ENCODE results near the gene TMC6.
A peak's percentile ranks its signal among the peaks of the same experiment; 100 is the strongest.

The TMC6 gene

DNA sequence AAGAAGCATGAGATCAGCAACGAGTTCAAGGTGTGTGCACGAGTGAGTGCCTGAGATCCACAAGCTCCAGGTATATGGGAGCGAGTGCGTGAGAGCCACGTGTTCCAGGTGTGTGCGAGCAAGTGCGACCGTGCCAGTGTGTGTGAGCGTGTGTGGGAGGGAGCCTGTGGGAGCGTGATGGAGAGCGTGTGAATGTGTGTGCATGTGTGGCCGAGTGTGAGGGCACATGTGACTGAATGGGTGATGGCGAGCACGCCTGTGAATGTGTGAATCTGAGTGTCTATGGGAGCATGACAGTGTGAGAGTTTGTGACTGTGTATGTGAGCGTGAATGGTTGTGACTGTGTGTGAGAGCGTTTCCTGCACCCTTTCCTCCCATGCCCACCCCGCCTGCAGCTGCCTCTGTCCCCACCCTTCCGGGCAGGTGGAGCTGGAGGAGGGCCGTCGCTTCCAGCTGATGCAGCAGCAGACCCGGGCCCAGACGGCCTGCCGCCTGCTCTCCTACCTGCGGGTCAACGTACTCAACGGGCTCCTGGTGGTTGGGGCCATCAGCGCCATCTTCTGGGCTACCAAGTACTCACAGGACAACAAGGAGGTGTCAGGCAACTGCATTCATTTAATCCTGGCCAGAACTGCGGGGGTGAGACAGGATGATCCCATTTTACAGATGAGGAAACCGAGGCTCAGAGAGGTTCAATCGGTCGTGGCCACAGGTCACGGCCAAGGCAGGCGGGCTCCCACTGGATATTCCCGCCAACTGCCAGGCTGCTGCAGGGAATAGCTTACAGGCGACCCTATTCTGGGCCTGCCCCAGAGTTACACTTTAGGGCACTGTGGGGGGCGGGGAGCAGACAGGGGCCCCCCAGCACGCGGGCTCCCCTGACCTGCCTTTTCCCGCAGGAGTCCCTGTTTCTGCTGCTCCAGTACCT lies 5.7 kb upstream of the TMC6 start:
- Histone ChIP-seq H4K91ac (ENCODE audit: low read length) (peak overlapping the region; percentile 2), H3K4me1 (ENCODE audit: control insufficient read depth, insufficient read depth, low read depth, low read length) (peaks cover 31% of the 10 kb centered on the region), H2BK5ac (ENCODE audit: low read depth, low read length, poor library complexity, severe bottlenecking) (no peak overlapping the region), H3K27ac (ENCODE audit: low read length, poor library complexity, severe bottlenecking) (no peak overlapping the region), H2BK15ac (ENCODE audit: low read depth, poor library complexity, severe bottlenecking) (no peak overlapping the region), H3K4ac (ENCODE audit: low read depth in 1 of 2, low read length in 2 of 2) (no peak overlapping the region), H3K4me2 (ENCODE audit: low read length, poor library complexity, severe bottlenecking) (no peak overlapping the region), H2BK120ac (ENCODE audit: low read depth, low read length) (no peak overlapping the region), H3K9ac (ENCODE audit: low read length) (no peak overlapping the region), H3K27me3 (ENCODE audit: control insufficient read depth in 1 of 2, insufficient read depth in 1 of 2, low read length in 2 of 2) (peaks cover 8 to 82% of the 10 kb centered on the region in 2 experiments), H3K18ac (ENCODE audit: low read depth in 1 of 2, low read length in 2 of 2) (no peak overlapping the region), H3K4me3 (ENCODE audit: insufficient read depth in 1 of 2, low read depth in 1 of 2, low read length in 2 of 2) (no peak overlapping the region), H3K23ac (ENCODE audit: low read length in 2 of 2) (no peak overlapping the region), H2AK5ac (ENCODE audit: low read length, severe bottlenecking) (no peak overlapping the region), H3K9me3 (ENCODE audit: control insufficient read depth, low read length) (no peaks in the 10 kb centered on the region), H2AFZ (ENCODE audit: low read depth, low read length) (no peak overlapping the region), H3K14ac (ENCODE audit: low read length in 2 of 2) (peak overlapping the region in 1 of 2 experiments; percentile 53), H3K36me3 (ENCODE audit: control insufficient read depth in 1 of 2, insufficient read depth in 2 of 2, low read depth in 1 of 2, low read length in 2 of 2) (no peaks in the 10 kb centered on the region), H3K79me1 (replicated peaks; ENCODE audit: low read length, poor library complexity, severe bottlenecking) (no peaks in the 10 kb centered on the region), H2BK12ac (ENCODE audit: low read length in 2 of 2) (no peak overlapping the region), H4K8ac (ENCODE audit: low read length) (no peak overlapping the region)
- WGBS, result 64% methylated on average over 35 of the region's 39 CpGs
- DNase-seq, result no peak

DNA sequence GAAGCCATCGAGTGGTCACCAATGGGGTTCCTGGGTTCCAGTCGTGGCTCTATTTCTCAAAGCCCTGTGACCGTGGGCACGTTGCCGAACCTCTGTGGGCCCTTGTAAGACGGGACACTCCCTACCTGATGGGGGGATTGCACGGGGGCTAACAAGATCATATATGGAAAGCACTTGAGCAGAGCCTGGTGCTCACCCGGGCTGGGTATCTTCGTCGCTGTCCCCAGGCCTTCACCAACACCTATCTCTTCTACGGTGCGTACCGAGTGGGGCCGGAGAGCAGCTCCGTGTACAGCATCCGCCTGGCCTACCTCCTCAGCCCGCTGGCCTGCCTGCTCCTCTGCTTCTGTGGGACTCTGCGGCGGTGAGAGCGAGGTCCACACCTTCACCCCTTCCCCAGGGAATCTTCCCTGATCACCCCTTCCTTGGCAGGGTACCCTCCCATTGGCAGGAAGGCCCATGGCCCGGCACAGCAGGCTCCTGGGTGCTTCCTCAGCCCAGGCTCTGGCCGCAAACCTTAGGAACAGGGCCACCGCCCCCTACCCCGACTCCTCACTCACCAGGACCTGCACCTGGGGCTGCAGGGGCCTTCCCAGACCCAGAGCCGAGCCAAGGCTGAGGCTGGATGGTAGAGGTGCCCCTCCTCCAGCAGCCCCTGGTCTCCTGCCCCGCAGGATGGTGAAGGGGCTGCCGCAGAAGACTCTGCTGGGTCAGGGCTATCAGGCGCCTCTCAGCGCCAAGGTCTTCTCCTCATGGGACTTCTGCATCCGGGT lies 4.8 kb upstream of the TMC6 start:
- no peak overlapping the region for H4K8ac ChIP-seq (ENCODE audit: low read length)
- H3K4me1 ChIP-seq (ENCODE audit: control insufficient read depth, insufficient read depth, low read depth, low read length), result peaks cover 32% of the 10 kb centered on the region
- DNase-seq, result no peak
- no peak overlapping the region for H2BK120ac ChIP-seq (ENCODE audit: low read depth, low read length)
- no peak overlapping the region for H4K91ac ChIP-seq (ENCODE audit: low read length)
- WGBS, result 93% methylated on average over 30 of the region's 30 CpGs
- H3K14ac ChIP-seq (ENCODE audit: low read length in 2 of 2), result no peak overlapping the region
- no peak overlapping the region for H2BK5ac ChIP-seq (ENCODE audit: low read depth, low read length, poor library complexity, severe bottlenecking)
- H3K18ac ChIP-seq (ENCODE audit: low read depth in 1 of 2, low read length in 2 of 2), result no peak overlapping the region
- no peak overlapping the region for H3K4ac ChIP-seq (ENCODE audit: low read depth in 1 of 2, low read length in 2 of 2)
- no peaks in the 10 kb centered on the region for H3K9me3 ChIP-seq (ENCODE audit: control insufficient read depth, low read length)
- H2BK15ac ChIP-seq (ENCODE audit: low read depth, poor library complexity, severe bottlenecking), result peak overlapping the region; percentile 26
- H3K27me3 ChIP-seq (ENCODE audit: control insufficient read depth in 1 of 2, insufficient read depth in 1 of 2, low read length in 2 of 2), result peaks cover 8 to 87% of the 10 kb centered on the region in 2 experiments
- H3K4me2 ChIP-seq (ENCODE audit: low read length, poor library complexity, severe bottlenecking), result no peak overlapping the region
- H3K23ac ChIP-seq (ENCODE audit: low read length in 2 of 2), result no peak overlapping the region
- no peaks in the 10 kb centered on the region for H3K36me3 ChIP-seq (ENCODE audit: control insufficient read depth in 1 of 2, insufficient read depth in 2 of 2, low read depth in 1 of 2, low read length in 2 of 2)
- no peak overlapping the region for H2AFZ ChIP-seq (ENCODE audit: low read depth, low read length)
- H3K9ac ChIP-seq (ENCODE audit: low read length), result no peak overlapping the region
- H2AK5ac ChIP-seq (ENCODE audit: low read length, severe bottlenecking), result no peak overlapping the region
- no peak overlapping the region for H3K4me3 ChIP-seq (ENCODE audit: insufficient read depth in 1 of 2, low read depth in 1 of 2, low read length in 2 of 2)
- peak overlapping the region in 1 of 2 experiments; percentile 49 for H2BK12ac ChIP-seq (ENCODE audit: low read length in 2 of 2)
- H3K27ac ChIP-seq (ENCODE audit: low read length, poor library complexity, severe bottlenecking), result no peak overlapping the region
- H3K79me1 ChIP-seq (replicated peaks; ENCODE audit: low read length, poor library complexity, severe bottlenecking), result no peaks in the 10 kb centered on the region

DNA sequence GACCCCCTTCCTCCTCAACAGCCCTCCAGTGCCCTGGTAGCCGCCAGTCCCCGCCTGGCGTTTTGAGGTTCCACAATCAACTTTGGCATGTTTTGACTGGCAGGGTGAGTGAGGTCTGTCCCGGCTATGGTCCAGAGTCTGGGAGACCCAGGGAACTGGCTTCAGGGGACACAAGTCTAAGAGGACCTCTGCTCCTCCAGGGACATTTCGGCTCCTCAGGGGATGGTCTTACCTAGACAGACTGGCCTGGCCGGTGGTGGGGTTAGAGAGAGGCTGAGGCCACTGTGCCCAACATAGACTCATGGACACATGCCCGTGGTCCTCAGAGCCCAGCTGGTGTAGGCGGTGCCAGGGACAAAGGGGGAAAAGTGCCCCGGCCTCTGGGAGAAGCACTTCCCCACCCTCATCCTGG lies 4.2 kb upstream of the TMC6 start:
- no peak overlapping the region for H2BK120ac ChIP-seq (ENCODE audit: low read depth, low read length)
- 90% methylated on average over 9 of the region's 9 CpGs for WGBS

More for the DNA sequence above, 4.2 kb upstream of the TMC6 start:
- Histone ChIP-seq H2BK15ac (ENCODE audit: low read depth, poor library complexity, severe bottlenecking) (no peak overlapping the region), H3K9ac (ENCODE audit: low read length) (no peak overlapping the region), H3K9me3 (ENCODE audit: control insufficient read depth, low read length) (no peaks in the 10 kb centered on the region), H4K8ac (ENCODE audit: low read length) (no peak overlapping the region), H3K4me3 (ENCODE audit: insufficient read depth in 1 of 2, low read depth in 1 of 2, low read length in 2 of 2) (no peak overlapping the region), H3K27ac (ENCODE audit: low read length, poor library complexity, severe bottlenecking) (no peak overlapping the region), H3K4me1 (ENCODE audit: control insufficient read depth, insufficient read depth, low read depth, low read length) (peaks cover 34% of the 10 kb centered on the region), H3K27me3 (ENCODE audit: control insufficient read depth in 1 of 2, insufficient read depth in 1 of 2, low read length in 2 of 2) (peaks cover 8 to 85% of the 10 kb centered on the region in 2 experiments), H3K36me3 (ENCODE audit: control insufficient read depth in 1 of 2, insufficient read depth in 2 of 2, low read depth in 1 of 2, low read length in 2 of 2) (no peaks in the 10 kb centered on the region), H2BK12ac (ENCODE audit: low read length in 2 of 2) (no peak overlapping the region), H2BK5ac (ENCODE audit: low read depth, low read length, poor library complexity, severe bottlenecking) (no peak overlapping the region), H3K14ac (ENCODE audit: low read length in 2 of 2) (no peak overlapping the region), H3K4ac (ENCODE audit: low read depth in 1 of 2, low read length in 2 of 2) (no peak overlapping the region), H3K4me2 (ENCODE audit: low read length, poor library complexity, severe bottlenecking) (no peak overlapping the region), H3K18ac (ENCODE audit: low read depth in 1 of 2, low read length in 2 of 2) (no peak overlapping the region), H4K91ac (ENCODE audit: low read length) (peak overlapping the region; percentile 41), H2AFZ (ENCODE audit: low read depth, low read length) (no peak overlapping the region), H2AK5ac (ENCODE audit: low read length, severe bottlenecking) (no peak overlapping the region), H3K23ac (ENCODE audit: low read length in 2 of 2) (no peak overlapping the region), H3K79me1 (replicated peaks; ENCODE audit: low read length, poor library complexity, severe bottlenecking) (peaks cover 1% of the 10 kb centered on the region)
- DNase-seq, result no peak
